ENCODE data around the gene LOC128125822.
"Not testable (repeated sequence)": the region's sequence is repeated elsewhere in the genome, so short reads cannot be mapped to it uniquely, and the experiment has no call there.

LOC128125822 gene

GRCh38 chr6:63572044-63572746, at the start of gene LOC128125822, which contains the start of gene PTP4A1:
LOC128125822 (plus strand) TSS chr6:63572480.
PTP4A1 (plus strand) TSS chr6:63572480; CDS start chr6:63576881, 4,401 bp downstream.
- DNase-seq = peak; percentile 98

- not testable (repeated sequence) for DNase-seq
Measured at GRCh38 chr6:63522911-63523287, 49.4 kb upstream of the LOC128125822 start.

- no peak for DNase-seq
Measured at GRCh38 chr6:63523630-63524029, 48.6 kb upstream of the LOC128125822 start.

- no peak for DNase-seq
Measured at GRCh38 chr6:63525186-63525878, 46.9 kb upstream of the LOC128125822 start.

- DNase-seq = no peak
Measured at GRCh38 chr6:63526931-63527330, 45.3 kb upstream of the LOC128125822 start.

GRCh38 chr6:63527658-63528514, 44.4 kb upstream of the LOC128125822 start:
- DNase-seq = no peak

GRCh38 chr6:63529498-63529897, 42.8 kb upstream of the LOC128125822 start:
- DNase-seq = peak; percentile 4

GRCh38 chr6:63530182-63530581, 42.1 kb upstream of the LOC128125822 start:
- no peak for DNase-seq

GRCh38 chr6:63530991-63531390, 41.3 kb upstream of the LOC128125822 start:
- DNase-seq = no peak

GRCh38 chr6:63533026-63533425, 39.3 kb upstream of the LOC128125822 start:
- no peak for DNase-seq

- no peak for DNase-seq
Measured at GRCh38 chr6:63533952-63534351, 38.3 kb upstream of the LOC128125822 start.

GRCh38 chr6:63537201-63537958, 34.9 kb upstream of the LOC128125822 start:
- DNase-seq = no peak

GRCh38 chr6:63537959-63538300, 34.4 kb upstream of the LOC128125822 start:
- no peak for DNase-seq

GRCh38 chr6:63538550-63538949, 33.7 kb upstream of the LOC128125822 start:
- DNase-seq = no peak

- DNase-seq = no peak
Measured at GRCh38 chr6:63543001-63543400, 29.3 kb upstream of the LOC128125822 start.

GRCh38 chr6:63543982-63544381, 28.3 kb upstream of the LOC128125822 start:
- DNase-seq = no peak

- DNase-seq = no peak
Measured at GRCh38 chr6:63546236-63546635, 26.0 kb upstream of the LOC128125822 start.

GRCh38 chr6:63546697-63547096, 25.6 kb upstream of the LOC128125822 start:
- DNase-seq = no peak

- DNase-seq = no peak
Measured at GRCh38 chr6:63549076-63549475, 23.2 kb upstream of the LOC128125822 start.

- peak; percentile 9 for DNase-seq
Measured at GRCh38 chr6:63553208-63553607, 19.1 kb upstream of the LOC128125822 start.

GRCh38 chr6:63553900-63554299, 18.4 kb upstream of the LOC128125822 start:
- DNase-seq = no peak

GRCh38 chr6:63554782-63555181, 17.5 kb upstream of the LOC128125822 start:
- no peak for DNase-seq

- DNase-seq = no peak
Measured at GRCh38 chr6:63556369-63556768, 15.9 kb upstream of the LOC128125822 start.
